Measurements from ENCODE around the gene CFAP410.
"Not testable (repeated sequence)": the region's sequence is repeated elsewhere in the genome, so short reads cannot be mapped to it uniquely, and the experiment has no call there.

Gene CFAP410

GRCh38 chr21:44285138-44285992, 53.8 kb downstream of the CFAP410 start, which contains the start of gene AIRE:
Gene AIRE (plus strand): TSS chr21:44285876. CDS start chr21:44286007, 131 bp downstream.
- no peak for DNase-seq (ENCODE audit: low read depth)

- no peak for DNase-seq (ENCODE audit: low read depth)
Observed at GRCh38 chr21:44283948-44284347, 55.2 kb downstream of the CFAP410 start.

GRCh38 chr21:44283211-44283785, 55.9 kb downstream of the CFAP410 start:
- not testable (repeated sequence) for DNase-seq (ENCODE audit: low read depth)

- no peak for DNase-seq (ENCODE audit: low read depth)
Observed at GRCh38 chr21:44282370-44282769, 56.8 kb downstream of the CFAP410 start.

GRCh38 chr21:44281801-44282200, 57.4 kb downstream of the CFAP410 start:
- no peak for DNase-seq (ENCODE audit: low read depth)

GRCh38 chr21:44279354-44280260, 59.6 kb downstream of the CFAP410 start:
- DNase-seq (ENCODE audit: low read depth) = no peak

Measured in stimulated activated CD8-positive, alpha-beta memory T cell treated with anti-CD3 and anti-CD28 coated beads, Interleukin-15, amount 100 ng/mL, for 24 hours (primary cell).